CD1c-positive myeloid dendritic cell (primary cell): ENCODE data around the gene BCOR.
A peak's percentile ranks its signal among the peaks of the same experiment; 100 is the strongest.

Source experiments
- DNase-seq: peaks from one replicate; pipeline ENCODE4 v3.0.0-alpha.2; 2016; ENCODE audit errors: extremely low spot score

BCOR gene

DNA sequence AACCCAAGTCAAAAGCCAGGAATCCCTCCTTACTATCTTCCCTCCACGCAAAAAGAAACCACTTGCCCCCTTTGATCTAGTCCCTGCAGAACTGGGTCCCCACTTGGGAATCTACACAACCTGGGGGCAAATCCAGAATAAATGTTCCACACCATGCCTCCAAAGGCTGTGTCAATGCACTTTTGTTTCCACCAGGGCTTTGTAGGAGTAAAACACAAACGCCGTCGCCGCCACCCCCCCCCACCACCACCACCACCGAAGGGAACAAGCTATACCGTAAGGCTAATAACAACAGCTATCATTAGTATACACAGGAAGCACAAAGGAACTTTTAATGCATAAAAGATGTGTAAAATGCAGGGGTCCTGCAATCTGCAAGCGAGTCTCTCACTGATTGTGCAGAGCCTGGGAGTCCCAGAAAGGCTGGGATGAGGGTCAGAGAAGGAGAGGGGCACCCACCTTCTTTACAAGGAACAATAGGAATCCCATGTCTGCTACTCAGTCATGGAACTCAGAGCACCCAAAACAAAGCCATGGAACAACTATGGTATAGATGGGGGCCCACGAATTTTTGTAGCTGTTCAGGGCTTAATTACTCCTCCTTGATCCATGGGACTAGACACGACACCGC, 13.2 kb downstream of the BCOR start:
- DNase-seq = no peak

DNA sequence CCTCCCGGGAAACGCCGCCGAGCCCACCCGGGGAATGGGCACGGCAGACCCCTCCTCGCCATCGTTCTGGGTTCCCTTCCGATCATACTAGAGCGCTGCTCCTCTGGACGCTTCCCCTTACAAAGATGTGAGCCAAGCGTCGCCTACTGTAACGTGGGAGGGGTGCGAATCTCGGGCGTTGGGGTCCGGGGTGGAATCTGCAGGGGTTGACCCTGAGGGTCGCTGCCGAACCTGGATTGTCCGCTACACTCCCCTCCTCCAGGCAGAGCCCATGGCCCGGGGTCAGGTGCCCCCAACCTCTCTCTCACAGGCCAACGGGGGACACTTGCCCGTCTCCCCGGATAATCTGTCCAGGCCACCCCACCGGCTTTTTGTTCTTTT, 13.8 kb downstream of the BCOR start:
- peak; percentile 5 for DNase-seq

DNA sequence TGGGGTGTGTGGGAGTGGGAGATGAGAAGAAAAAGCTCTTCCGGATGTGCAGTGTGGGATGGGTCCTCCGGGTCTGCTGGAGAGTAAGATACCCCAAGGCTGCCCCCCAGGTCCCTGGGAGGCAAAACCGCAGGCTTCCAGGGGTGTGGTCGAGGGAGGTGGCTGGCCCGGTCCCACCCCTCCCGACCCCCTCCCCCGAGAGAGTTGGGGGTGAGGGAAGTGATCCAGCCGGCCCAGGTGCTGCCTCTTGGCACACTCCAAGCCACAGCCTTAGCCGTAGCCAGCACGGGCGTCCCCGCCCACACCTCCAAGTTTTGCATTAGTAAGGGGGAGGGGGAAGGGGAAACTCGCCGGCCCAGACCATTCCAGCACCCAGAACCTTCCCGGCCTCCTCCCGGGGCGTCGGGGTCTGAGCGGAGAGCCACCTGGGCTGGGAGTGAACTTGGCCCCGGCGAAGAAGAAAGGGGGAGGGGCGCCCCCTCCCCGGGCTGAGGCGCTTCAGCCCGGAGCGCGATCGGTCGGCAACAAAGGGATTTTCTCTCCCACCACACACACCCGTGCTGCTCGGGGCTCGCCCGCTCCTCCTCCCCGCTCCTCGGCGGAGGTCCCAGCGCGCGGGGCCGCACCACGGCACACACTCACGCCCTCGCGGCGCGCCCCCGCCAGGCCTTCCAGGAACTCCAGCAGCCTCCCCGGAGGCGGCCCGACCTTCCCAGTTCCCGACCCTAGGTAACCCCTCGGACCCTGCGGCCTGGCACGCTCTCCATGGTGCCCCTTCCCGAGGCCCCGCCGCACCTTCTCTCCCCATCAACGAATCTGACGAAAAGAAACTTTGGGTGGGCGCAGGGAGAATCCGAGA, 14.4 kb downstream of the BCOR start:
- DNase-seq = peak; percentile 51

DNA sequence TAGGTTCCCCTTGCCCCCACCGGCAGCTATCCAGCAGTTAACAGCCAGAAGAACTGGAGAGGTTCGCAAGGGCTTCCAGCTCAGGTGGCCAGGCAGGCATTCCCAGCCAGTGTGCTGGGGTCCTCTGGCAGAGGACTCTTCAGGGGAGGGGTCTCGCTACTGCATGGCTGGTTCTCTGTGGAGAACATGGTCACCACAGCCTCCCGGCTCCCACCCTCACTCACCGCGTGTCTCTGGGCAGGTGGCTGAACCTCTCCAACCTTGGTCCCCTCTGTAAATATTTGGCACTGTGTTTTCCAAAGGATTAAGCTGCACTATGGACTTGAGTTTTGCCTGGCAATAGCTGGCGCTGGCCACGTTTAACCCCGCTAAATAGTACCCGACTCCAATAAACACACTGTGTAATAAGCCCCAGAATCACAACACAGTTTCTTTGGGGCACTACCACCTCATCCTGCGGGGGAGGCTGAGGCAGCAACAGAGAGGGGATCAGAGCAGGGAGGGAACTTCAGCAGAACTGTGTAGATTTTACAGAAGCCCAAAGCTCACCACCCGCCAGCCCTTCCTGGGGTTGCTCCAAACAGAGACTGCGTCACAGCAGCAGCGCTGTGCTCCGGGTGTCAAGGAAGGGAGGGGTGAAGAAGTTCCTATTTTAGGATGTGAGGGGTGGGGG, 15.2 kb downstream of the BCOR start:
- peak; percentile 66 for DNase-seq

DNA sequence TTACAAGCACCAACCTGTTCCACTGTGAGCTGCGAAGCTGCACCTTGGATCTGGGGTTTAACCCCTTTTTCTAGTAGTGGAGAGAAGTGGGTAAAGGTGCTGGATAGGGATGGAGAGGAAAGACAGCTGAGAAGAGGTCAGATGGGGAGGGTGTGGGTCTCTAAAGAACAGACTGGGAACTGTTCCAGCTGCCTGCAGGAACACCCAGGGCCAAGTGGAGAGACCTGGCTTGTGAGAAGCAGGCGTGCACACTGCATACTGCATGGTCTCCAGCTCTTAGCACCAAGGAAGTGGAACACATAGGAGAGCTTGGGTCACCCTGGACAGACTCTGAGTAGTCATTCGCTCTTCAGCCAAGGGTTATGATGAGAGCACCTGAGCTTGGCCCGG, 16.1 kb downstream of the BCOR start:
- DNase-seq = no peak

DNA sequence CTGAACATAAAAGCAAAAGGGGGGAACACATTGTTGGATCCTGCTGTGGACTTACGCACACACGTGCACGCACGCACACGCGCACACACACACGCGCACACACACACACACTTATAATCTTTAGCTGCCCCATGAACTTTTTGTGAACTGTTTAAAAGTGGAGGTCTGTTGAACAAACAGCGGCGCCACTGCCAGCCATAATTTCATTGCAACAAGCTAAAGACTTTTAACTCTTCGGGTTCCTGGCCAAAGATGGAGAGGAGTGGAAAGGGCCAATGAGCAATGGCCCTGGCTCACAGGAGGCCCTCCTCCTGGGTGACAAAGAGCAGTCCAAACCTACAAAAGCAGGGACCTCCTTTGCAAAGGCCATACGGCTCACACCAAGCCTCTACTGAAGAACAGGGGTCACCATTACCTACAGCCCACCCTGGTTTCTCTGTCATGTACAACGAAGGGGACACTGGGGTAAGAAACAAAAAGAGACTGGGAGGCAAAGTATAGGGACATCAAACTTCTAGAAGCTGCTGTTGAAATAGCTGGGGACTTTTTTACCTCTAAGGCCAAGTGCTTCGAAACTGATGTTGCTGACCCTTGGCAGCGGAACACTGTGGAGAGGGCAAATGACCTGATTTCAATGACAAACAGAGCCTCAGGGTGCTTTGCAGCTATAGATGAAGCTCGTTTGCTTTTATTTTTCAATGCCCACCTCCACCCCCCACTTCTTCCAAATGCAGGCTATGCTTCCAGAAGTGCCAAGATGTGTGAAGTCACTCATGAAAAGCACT, 16.7 kb downstream of the BCOR start:
- DNase-seq = no peak

DNA sequence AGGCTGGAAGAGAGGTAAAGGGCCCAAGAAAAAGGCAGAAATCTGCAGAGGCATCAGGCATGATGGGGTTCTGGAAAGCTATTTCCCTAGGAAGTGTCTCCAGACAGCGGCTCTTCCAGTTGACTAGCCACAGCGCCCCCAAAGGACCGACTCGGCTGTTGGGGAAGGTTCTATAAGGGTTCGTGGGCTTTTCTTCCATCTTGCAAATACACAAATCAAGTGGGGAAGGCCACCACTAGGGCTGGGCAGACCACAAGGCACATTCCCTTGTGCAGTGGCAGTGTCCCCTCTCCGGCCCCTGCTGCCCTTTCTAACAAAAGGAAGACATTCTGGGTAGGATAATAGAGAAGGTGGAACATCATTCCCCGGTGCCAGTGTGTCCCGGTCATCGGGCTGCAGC, 18.2 kb downstream of the BCOR start:
- DNase-seq = no peak

DNA sequence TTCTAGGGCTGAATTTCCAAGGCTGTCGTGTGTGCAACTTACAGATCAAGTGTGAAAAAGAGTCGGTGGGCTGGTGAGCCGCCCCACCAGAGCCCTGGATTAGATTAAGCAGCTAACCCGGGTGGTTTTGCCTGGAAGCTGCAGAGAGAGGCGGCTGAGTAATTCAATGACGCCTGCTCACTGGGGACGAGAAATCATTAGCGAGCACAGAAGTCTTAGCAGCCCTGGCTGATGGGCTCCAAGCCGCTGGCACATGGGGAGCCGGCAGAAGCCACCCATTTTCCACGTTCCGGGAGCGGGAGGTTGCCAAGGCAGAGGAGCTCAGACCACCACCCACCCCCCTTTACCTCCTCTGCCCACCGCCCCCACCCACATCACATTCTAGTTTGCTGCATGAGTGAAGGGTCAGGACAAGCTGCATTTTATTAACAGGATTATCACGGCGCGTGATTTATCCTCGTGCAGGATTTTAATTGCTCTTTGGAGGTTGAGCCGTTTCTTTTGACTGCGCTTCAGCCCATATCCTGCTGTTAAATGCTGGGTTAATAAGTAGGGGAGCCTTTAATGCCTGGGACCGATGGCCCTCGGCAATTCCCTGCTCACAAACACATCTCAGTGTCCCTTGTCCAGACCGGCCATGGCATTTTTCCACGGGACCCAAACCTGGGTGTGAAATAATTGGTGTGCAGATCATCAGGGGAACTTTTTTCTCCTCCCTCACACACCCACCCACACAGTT, 19.1 kb downstream of the BCOR start:
- DNase-seq = peak; percentile 5

DNA sequence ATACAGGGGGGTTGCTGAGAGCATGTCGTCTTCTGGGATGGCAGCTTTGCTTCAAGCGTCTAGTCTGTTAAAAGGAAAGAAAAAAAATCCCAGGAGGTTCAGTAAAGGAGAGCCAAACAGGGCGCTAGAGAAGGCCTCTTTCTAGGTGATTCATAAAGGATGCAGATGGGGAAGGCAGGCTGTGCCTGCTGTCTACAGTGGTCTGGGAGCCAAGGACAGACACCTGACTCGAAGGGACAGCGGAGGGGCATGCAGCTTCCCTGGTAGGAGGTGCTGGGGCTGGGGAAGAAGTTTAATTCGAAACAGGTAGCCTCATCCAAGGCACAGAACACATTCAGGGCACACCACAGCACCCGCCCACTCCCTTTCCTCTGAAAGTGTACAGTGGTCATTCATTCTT, 19.9 kb downstream of the BCOR start:
- no peak for DNase-seq

DNA sequence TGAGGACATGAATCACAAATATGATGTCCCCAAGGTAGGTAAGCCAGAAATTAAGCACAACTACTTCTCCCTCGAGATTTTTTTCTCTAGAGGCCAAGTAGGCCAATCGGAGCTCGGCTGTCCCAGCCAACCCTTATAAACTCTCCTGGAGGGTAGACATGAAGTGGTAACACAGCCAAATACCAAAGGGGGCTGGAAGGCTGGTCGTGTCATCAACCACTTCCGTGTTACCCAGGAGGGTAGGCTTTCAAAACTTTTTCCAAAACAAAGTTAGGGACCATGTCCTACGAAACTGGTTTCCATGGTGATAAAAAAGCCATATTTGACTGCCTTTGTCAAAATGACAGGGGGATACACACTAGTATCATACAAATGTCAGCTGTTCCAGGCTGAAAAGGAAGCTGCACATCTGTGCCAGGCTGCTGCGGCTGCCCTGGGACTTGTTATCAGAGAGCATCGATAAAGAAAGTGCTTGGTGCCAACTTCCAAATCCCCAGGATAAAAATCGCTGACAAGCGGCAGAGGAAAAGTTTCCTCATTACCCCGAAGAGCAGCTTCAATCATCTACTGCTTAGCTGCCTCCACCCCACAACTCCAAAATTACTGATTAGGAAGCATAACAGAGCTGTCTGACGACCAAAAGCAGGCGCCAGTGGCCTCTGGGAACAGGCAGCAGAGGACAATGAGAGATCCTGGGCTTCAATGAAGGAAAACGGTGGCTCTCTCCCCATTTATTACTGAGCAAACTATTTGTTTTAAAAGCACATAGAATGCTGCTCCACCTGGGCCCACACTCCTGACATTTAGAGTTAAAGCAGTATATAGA, 20.8 kb downstream of the BCOR start:
- DNase-seq = no peak

DNA sequence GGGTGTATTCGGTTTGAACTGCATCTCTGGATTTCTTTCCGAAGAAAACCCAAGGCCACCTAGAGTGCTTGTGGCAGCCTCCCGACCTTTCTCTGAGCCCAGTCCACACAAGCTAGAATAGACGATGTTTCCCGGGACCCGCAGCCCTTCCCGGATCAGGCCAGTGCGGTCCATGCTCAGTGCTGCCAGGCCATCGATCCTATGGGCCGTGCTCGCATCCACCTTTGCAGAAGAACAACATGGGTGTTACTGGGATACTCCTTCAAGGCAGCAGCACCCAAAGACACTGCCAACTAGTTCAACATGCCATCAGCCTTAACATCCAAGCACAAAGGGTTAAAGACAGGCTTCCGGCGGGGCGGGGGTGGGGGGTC, 22.8 kb downstream of the BCOR start:
- DNase-seq = no peak

DNA sequence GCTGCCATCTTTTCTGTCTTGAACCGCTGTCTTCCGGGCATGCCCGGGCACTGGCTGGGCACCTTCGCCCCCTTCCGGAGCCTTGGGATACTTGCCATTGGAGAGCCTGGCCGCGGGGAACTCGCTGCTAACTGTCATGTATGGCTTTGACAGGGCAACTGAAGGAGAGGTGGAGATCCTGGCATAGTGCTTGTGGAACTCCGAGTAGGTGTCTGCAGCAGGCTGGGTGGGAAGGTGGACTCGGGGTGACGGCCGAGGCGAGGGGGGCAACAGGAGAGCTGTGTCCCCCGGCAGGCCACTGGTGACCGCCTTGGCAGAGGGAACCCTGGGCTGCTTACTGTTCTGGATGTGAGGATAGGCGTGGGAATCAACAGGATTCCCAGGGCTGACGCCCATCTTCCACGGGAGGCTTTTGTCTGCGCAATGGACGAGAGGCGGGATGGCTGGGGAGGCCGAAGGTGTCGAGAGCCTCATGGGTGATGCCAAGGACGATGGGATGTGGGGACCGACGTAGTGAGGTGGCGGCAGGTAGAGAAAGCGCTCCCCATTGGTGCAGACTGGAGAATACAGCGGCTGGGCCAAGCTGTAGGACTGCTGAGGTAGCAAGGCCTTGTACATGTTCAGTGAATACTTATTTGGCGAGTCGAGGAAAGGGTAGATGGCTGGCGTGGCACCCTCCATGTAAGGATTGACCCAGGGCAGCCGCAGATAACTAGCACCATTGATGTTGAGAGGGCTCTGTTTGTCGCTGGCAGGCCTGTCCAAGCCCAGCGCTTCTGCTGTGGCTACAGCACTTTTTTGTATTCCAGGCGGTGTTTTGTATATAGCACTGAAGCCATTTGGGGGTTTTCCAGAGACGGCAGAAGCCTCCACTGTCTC, 23.4 kb downstream of the BCOR start:
- no peak for DNase-seq

DNA sequence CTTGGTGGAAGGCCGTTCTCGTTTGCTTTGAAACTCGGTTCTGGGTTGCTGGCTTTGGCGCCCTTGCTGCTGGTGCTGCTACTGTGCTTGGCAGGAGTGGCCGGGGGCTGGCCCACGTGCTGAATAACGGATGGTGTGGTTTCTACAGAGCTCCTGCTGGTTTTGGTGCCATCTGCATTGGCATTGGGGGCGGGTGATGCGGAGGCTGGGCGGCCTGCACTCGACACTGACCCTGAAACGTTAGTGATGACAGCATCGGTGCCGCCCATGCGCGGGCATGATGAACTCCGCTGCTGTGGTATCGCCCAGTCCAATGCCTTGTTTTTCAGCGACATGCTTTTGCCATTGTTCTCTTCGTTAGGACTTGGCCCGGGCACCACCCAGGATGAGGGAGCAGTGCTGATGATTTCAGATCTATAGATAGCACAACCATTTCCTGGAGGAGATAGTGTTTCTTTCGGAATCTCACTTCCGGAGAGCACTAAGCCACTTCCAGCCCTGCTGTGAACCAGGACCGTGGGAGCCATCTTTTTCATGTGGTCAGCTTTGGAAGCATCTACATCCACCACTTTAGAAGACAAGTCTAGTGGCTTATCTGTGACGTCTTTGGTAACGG, 24.2 kb downstream of the BCOR start:
- DNase-seq = no peak

DNA sequence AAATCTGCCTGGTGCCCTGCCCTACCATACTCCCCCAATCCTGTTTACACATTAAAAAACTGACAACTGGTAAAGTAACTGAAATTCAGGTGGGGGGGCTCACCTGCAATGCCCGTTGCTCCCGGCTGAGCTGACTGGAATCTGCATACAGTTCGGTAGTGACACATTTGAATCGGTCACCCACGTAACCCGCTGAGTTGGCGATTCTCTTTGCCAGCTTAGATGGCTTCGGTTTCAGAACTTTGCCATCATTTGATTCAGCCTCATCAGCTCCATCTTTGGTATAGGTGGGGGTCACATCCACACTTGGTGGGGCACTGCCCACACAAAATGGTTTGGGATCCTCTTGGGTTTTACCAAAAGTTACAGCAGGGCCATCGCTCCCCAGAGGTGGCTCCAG, 25.5 kb downstream of the BCOR start:
- no peak for DNase-seq

DNA sequence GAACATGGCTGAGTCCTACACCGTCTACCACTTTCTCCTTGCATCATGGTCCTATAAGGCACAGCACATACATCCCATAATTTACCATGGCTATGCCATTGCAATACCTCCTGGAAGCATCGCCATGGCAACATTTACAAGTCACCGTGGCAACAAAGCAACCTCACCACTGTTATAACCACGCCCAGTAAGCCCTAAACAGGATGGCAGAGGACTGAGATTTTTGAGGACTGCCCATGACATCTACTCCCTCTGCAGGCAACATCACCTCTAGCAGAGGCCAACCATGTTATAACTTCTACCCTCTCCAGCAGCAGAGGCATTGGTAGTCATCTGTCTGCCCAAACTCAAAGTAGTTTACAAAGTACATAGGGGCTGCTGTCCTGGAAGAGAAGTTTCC, 29.7 kb downstream of the BCOR start:
- peak; percentile 30 for DNase-seq

DNA sequence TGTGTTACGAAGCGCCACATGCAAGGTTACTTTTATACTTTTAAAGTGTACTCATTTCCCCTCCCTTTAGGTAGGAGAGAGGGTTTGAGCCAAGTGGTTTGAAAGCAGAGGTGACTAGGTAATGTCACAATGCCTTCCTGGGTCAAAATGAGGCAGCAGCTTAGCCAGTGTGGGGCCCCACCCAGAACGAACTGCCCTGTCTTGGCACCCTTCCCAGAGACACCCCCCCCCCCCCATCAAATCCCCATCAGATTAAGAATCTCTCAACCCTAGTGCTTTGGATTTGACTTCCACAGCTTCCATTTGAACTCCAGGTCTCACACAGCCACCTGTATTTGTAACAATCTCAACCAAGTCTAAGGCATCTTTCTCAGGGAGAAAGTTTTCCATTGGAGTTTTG, 31.1 kb downstream of the BCOR start:
- no peak for DNase-seq

DNA sequence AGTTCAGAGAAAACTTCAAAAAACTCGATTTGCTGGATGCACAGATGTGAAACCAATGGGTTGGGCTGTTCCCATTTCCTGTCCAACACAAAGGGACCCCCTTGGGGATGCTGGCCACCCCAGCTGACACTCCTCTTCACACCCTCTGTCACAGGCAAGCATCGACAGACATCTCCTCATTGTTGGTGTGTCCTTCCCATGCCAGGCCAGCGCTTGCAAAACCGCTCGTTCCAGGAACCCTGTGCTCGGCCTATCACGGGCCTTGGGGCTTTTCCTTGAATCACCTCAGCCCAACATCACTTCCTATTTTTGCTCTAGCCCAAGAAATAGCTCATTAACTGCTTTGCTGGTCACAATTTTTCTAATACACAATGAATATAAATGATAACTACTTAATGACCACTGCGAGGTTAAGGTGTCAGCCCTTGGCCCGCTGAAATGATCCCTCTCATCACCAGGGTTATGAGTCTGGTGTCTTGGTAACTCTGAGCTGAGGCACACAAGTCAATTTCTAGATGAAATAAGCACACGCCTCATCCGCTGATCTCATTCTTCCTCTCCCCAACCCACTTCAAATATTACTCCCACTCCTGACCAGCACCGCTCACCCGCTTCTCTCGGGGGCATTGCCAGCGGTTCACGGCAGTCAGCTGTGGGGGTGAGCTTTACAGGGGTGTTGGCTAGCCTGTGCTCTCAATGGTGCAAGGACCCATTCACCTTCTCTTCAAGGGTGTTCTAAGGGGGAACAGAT, 32.3 kb downstream of the BCOR start:
- peak; percentile 68 for DNase-seq

DNA sequence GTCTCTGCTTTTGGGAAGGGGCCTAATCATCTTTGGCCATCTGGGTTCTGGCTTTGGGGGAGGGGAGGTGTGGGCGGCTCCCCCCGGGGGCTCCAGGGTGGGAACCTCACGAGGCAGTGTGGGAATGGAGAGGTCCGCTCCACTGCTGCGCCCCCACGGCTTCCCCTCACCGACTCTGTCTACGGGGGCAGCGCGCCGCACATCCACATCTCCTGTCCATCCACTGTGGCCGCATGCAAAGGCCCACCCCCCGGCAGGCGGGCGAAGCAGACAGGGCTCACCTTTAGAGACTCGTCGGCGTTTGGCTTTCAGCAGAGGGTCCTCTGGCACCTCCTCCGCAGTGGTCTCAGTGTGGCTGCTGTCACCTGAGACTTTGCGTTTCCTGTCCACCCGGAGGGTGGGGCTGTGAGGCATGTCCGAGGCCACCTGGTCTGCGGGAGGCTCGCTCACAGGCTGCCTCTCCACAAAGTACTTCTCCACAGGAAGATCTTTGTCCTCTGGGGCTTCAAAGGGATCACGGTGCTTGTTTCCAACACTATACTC, 33.6 kb downstream of the BCOR start:
- no peak for DNase-seq
